Measurements from ENCODE around the gene ATP9A. TPM values are rescaled to one million over a fixed set of nuclear protein-coding genes. Genes with fewer than 3 reads are reported as not detected.

ATP9A gene
- total RNA-seq, 1 donor from 2014 or later: 37.6 TPM

DNA sequence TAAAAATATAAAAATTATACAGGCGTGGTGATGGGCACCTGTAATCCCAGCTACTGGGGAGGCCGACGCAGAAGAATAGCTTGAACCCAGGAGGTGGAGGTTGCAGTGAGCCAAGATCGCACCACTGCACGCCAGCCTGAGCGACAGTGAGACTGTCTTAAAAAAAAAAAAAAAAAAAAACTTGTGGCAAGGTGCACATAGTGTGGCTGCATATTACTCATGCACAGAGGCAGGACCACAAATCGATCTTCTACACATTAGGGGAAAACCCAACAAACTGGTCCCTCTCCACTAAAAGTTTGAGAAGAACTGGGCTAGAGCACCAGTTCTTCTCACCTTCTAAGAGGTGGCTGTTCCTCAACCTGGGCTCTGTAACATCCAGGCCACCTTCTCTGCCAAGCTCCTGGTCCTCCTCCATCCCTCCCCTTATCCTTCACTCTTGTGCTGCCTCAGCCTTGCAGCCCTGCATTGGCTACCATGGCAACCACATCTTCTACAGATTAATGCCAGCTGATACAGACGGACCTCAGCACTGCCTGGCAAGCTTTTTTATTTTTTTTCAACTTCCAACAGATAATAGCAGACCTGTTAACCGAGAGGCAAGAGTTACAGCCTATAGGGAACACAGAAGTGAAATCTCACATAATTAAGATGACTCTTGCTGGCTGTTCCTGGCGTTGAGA is 88.0 kb downstream of the ATP9A start:
- Histone ChIP-seq H3K36me3 (ENCODE audit: control insufficient read depth, insufficient read depth, low read length) (no peaks in the 10 kb centered on the region), H3K27me3 (ENCODE audit: control insufficient read depth, insufficient read depth, low read length) (no peaks in the 10 kb centered on the region), H3K4me3 (ENCODE audit: low read depth, low read length) (no peak overlapping the region)
- TF ChIP-seq CTCF (IDR thresholded peaks at IDR 0.05; ENCODE audit: insufficient read depth, low read length, poor library complexity, severe bottlenecking): no peak
- no peak for DNase-seq (ENCODE audit: low read depth)

DNA sequence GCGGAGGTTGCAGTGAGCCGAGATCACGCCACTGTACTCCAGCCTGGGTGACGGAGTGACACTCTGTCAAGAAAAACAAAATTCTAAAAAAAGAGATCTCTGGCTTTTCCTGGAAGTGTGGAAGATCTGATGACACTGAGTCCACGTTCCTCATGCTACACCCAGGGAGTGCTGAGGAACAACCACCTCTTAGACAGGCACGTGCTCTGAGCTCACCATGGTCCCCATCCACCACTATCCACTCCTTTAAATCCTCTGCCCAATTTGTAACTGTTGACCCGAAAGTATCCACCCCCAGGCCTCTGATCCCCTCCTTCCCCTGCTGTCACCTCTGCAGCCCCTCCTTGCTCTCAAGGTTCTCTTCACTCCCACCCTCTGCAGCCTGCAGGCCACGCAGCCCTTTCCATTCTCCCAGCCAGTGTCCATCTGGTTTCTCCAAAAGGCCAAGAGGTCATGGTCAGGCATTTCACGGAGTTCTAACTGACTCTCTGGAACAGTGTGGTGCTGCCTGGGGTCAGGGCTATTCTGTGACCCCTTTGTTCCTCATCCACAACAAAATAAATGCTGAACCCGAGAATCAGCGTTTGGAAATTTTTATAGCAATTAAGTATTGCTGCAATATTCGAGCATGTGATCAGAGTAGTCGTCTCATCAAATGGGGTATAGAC is 88.8 kb downstream of the ATP9A start:
- no peaks in the 10 kb centered on the region for H3K36me3 ChIP-seq (ENCODE audit: control insufficient read depth, insufficient read depth, low read length)

DNA sequence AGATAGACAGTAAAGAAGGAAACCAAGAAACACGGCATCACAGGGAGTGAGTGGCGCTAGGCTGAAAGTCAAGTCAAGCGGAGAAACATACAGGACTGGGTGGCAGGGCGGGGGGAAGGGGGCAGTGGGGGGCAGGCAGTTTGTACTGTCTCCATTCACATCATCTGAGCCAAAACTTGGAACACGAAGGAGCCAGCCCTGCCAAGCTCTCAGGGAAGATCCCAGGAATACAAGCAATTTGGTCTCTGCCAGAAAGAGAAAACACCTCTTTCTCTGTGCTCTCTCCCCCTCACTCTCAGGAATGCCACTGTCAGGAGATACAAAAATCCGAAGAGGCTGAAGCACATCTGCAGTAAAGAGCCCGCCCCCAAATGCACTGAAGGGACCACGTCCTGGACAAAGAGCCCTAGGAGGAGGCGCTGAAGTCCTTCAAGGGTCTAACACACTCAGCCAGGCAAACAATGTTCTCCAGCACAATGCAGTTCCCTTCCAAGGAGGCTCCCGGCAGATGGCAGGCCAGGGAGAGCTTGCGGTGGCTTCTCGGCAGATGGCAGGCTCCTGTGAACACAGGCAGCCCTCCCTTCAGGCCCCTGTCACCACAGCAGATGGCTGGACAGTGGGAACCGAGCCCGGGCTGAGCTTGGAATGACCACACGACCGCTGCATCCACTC is 90.0 kb downstream of the ATP9A start:
- H3K27me3 ChIP-seq (ENCODE audit: control insufficient read depth, insufficient read depth, low read length): no peaks in the 10 kb centered on the region
- no peak for DNase-seq (ENCODE audit: low read depth)

More for the DNA sequence above, 88.8 kb downstream of the ATP9A start:
- no peak overlapping the region for H3K4me3 ChIP-seq (ENCODE audit: low read depth, low read length)
- H3K27me3 ChIP-seq (ENCODE audit: control insufficient read depth, insufficient read depth, low read length): no peaks in the 10 kb centered on the region
- no peak for TF ChIP-seq CTCF (IDR thresholded peaks at IDR 0.05; ENCODE audit: insufficient read depth, low read length, poor library complexity, severe bottlenecking)
- no peak for DNase-seq (ENCODE audit: low read depth)

DNA sequence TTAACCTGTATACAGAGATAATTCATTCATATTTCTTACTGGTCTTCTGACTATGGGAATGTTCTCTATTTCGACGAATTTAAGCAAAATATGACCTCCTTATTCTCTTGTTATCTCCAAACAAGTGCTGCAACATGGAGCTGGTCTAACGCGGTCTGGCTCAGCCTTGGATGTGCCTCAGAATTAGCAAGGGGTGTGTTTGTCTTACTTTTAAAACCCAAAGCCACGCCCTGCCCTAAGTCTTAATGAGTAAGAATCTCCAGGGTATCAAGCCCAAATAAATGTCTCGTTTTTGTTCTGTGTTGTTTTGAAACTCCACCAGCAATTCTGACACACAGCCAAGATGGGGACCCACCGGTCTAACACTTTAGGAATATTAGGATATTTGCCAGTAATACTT is 99.2 kb downstream of the ATP9A start:
- Histone ChIP-seq H3K4me3 (ENCODE audit: low read depth, low read length) (no peak overlapping the region), H3K36me3 (ENCODE audit: control insufficient read depth, insufficient read depth, low read length) (no peaks in the 10 kb centered on the region), H3K27me3 (ENCODE audit: control insufficient read depth, insufficient read depth, low read length) (no peaks in the 10 kb centered on the region)
- no peak for TF ChIP-seq CTCF (IDR thresholded peaks at IDR 0.05; ENCODE audit: insufficient read depth, low read length, poor library complexity, severe bottlenecking)
- no peak for DNase-seq (ENCODE audit: low read depth)

More for the DNA sequence above, 90.0 kb downstream of the ATP9A start:
- no peak for TF ChIP-seq CTCF (IDR thresholded peaks at IDR 0.05; ENCODE audit: insufficient read depth, low read length, poor library complexity, severe bottlenecking)
- no peaks in the 10 kb centered on the region for H3K36me3 ChIP-seq (ENCODE audit: control insufficient read depth, insufficient read depth, low read length)
- no peak overlapping the region for H3K4me3 ChIP-seq (ENCODE audit: low read depth, low read length)

GRCh38 chr20:51668515-51668914 is 99.7 kb downstream of the ATP9A start:
- no peak for TF ChIP-seq CTCF (IDR thresholded peaks at IDR 0.05; ENCODE audit: insufficient read depth, low read length, poor library complexity, severe bottlenecking)
- Histone ChIP-seq H3K36me3 (ENCODE audit: control insufficient read depth, insufficient read depth, low read length) (no peaks in the 10 kb centered on the region), H3K4me3 (ENCODE audit: low read depth, low read length) (no peak overlapping the region), H3K27me3 (ENCODE audit: control insufficient read depth, insufficient read depth, low read length) (no peaks in the 10 kb centered on the region)
- no peak for DNase-seq (ENCODE audit: low read depth)
